Lower lobe of right lung (tissue), 2 donors: Measurements from ENCODE around the gene SLC30A7. TPM values are rescaled to one million over a fixed set of nuclear protein-coding genes. Genes with fewer than 3 reads are reported as not detected.

Source experiments
- ATAC-seq, 2 donors: fragments of 200-7000 bp; cut with Tn5 transposase; one replicate each; pipeline ENCODE4 v1.9.1; 2020 to 2022; ENCODE audit warnings: mild to moderate bottlenecking in 2 of 2, moderate library complexity in 2 of 2
- DNase-seq: peaks from one replicate; pipeline ENCODE4 v3.0.0-alpha.2; 2020
- H3K27ac ChIP-seq: fragments of 200-600 bp; one replicate; pipeline ENCODE4 v1.8.0; 2022
- H3K27me3 ChIP-seq: fragments of 200-600 bp; one replicate; pipeline ENCODE4 v1.8.0; 2022; ENCODE audit warnings: low read depth
- H3K36me3 ChIP-seq: fragments of 200-600 bp; one replicate; pipeline ENCODE4 v1.8.0; 2022; ENCODE audit warnings: mild to moderate bottlenecking
- H3K4me1 ChIP-seq: fragments of 200-600 bp; one replicate; pipeline ENCODE4 v1.8.0; 2022
- H3K4me3 ChIP-seq: fragments of 200-600 bp; one replicate; pipeline ENCODE4 v1.8.0; 2022; ENCODE audit warnings: mild to moderate bottlenecking
- H3K9me3 ChIP-seq: fragments of 200-600 bp; one replicate; pipeline ENCODE4 v1.8.0; 2022
- CTCF ChIP-seq: fragments of 200-600 bp; IDR thresholded peaks from one replicate; pipeline ENCODE4 v1.8.0; 2022; ENCODE audit warnings: antibody characterized with exemption, mild to moderate bottlenecking
- intact Hi-C: fragments of 100-400 bp; cut with DNase I; formaldehyde crosslinking; loops from one replicate; pipeline ENCODE4 v1.11.0; 2022
- total RNA-seq: library from RNA; stranded (reverse); fragmentation: NEBNext Ultra II Directional; extraction: Animal tissue kit (Norgen Biotek cat#: 25700); gene quantifications from one replicate; pipeline ENCODE4 v1.2.1, GENCODE V29; 2021
- donor health status: DM: no; HTN: yes; CAD: no; lungs with severe emphysema.

Gene SLC30A7
- total RNA-seq, 1 donor from 2014 or later: 35.6 TPM

GRCh38 chr1:101029184-101029583, 133.3 kb downstream of the SLC30A7 start:
- Histone ChIP-seq H3K9me3 (no peaks in the 10 kb centered on the region), H3K27me3 (no peaks in the 10 kb centered on the region), H3K4me3 (no peak overlapping the region), H3K27ac (no peak overlapping the region), H3K36me3 (no peaks in the 10 kb centered on the region), H3K4me1 (peaks cover 17% of the 10 kb centered on the region)
- ATAC-seq: no peak
- intact Hi-C loops: no loop called here
- no peak for DNase-seq
- TF ChIP-seq CTCF: no peak

GRCh38 chr1:101030881-101031280, 135.0 kb downstream of the SLC30A7 start:
- TF ChIP-seq CTCF: no peak
- H3K36me3 ChIP-seq: no peaks in the 10 kb centered on the region
- intact Hi-C loops: no loop called here
- no peaks in the 10 kb centered on the region for H3K27me3 ChIP-seq
- DNase-seq (no peak), ATAC-seq (no peak)
- no peak overlapping the region for H3K4me3 ChIP-seq
- peaks cover 9% of the 10 kb centered on the region for H3K4me1 ChIP-seq
- no peak overlapping the region for H3K27ac ChIP-seq
- H3K9me3 ChIP-seq: no peaks in the 10 kb centered on the region

Other genes with a start within 250 kb of the SLC30A7 start
- gene VCAM1, start 176.3 kb upstream of the SLC30A7 start, total RNA-seq: 5.5 TPM
- 10.2 TPM for gene EXTL2, start 1.2 kb upstream of the SLC30A7 start, total RNA-seq
- 33.1 TPM for gene DPH5, start 129.7 kb downstream of the SLC30A7 start, total RNA-seq